Esophagus muscularis mucosa (tissue), 4 donors: ENCODE results near the gene ADAMTS3. TPM values are rescaled to one million over a fixed set of nuclear protein-coding genes. Genes with fewer than 3 reads are reported as not detected.

Experiments used
- DNase-seq: peaks from one replicate; pipeline ENCODE4 v3.0.0-alpha.2; 2017; ENCODE audit errors: extremely low spot score
- H3K27ac ChIP-seq, 4 donors: fragments of 200-600 bp; sonication (generic); replicated peaks in 1 of 4; 1 replicate in 3 of 4; 2 replicates in 1 of 4; pipeline ENCODE4 v1.5.1; 2016 to 2019; ENCODE audit warnings: mild to moderate bottlenecking in 1 of 4
- H3K27me3 ChIP-seq, 4 donors: fragments of 200-600 bp; sonication (generic); one replicate each; pipeline versions ENCODE4 v1.5.1 to v1.6.0; 2016 to 2019
- H3K36me3 ChIP-seq, 4 donors: fragments of 200-600 bp; sonication (generic); one replicate each; pipeline ENCODE4 v1.5.1; 2016 to 2019
- H3K4me1 ChIP-seq, 4 donors: fragments of 200-600 bp; sonication (generic); one replicate each; pipeline ENCODE4 v1.5.1; 2016 to 2019
- H3K4me3 ChIP-seq, 4 donors: fragments of 200-600 bp; sonication (generic); 1 replicate in 2 of 4; 2 replicates in 2 of 4; pipeline ENCODE4 v1.5.1; 2016 to 2019; ENCODE audit warnings: mild to moderate bottlenecking in 4 of 4, moderate library complexity in 1 of 4
- H3K9me3 ChIP-seq, 4 donors: fragments of 200-600 bp; sonication (generic); 1 replicate in 3 of 4; 2 replicates in 1 of 4; pipeline ENCODE4 v1.5.1; 2016 to 2019
- EP300 ChIP-seq: sonication (generic); formaldehyde crosslinking; IDR thresholded peaks from one replicate; pipeline ENCODE4 v1.6.1; 2017; ENCODE audit warnings: antibody characterized with exemption
- POLR2A ChIP-seq: fragments of 450-650 bp; IDR thresholded peaks from one replicate; pipeline ENCODE4 v1.6.1; 2017; ENCODE audit warnings: antibody characterized with exemption, moderate library complexity, mild to moderate bottlenecking, low read depth
- POLR2AphosphoS5 ChIP-seq, 2 donors: sonication (generic); formaldehyde crosslinking; IDR thresholded peaks; one replicate each; pipeline ENCODE4 v1.6.1; 2017; ENCODE audit warnings: antibody characterized with exemption in 2 of 2
- WGBS: methylation state at CpG from one replicate; pipeline ENCODE4 v1.1.5; 2018; 5-methylcytosine and 5-hydroxymethylcytosine counted together
- intact Hi-C: fragments of 100-400 bp; cut with DNase I; formaldehyde crosslinking; loops from one replicate; pipeline ENCODE4 v1.15.1; 2023
- total RNA-seq, 4 donors: library from RNA; depleted of rRNA; stranded (reverse); fragments of >200 nt; gene quantifications; one replicate each; pipeline versions ENCODE4 v1.1.0 to v1.2.1, GENCODE V29; 2016
- TF ChIP-seq, protein P1 (sequence below), 3 experiments: fragments of 200-600 bp in 2 of 3; fragments of 450-650 bp in 1 of 3; sonication (generic) in 2 of 3; IDR thresholded peaks; one replicate each; pipeline ENCODE4 v1.5.1; 2017 to 2019; ENCODE audit warnings: antibody characterized with exemption in 3 of 3, mild to moderate bottlenecking in 2 of 3, moderate library complexity in 1 of 3

The ADAMTS3 gene
- total RNA-seq, 4 donors from 2014 or later: 1.1 to 2.5 (median 1.3) TPM

DNA sequence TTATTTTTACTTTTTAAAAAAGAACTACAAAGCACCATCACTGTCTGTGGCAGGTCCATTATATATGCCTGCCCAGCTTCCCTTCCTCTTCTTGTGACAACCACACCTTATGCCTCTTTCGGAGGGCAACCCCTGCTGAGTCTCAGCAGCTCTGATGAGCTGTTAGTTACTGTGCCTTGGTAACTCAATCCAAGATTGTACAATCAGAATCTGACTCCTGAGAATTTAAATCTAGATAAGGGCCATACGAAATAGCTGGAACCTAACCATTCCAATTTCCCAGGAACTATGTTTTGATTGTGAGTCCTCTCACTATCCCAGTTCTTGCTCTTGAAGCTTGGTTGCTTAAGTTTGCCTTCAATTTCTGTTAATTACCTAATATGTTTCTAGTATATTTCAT lies 61.9 kb downstream of the ADAMTS3 start:
- intact Hi-C loops: loop anchor here (2.0 to 5.0 kb wide), 2 partner anchors 402 to 515 kb away; no protein-coding TSS in a partner anchor
- DNase-seq: no peak

DNA sequence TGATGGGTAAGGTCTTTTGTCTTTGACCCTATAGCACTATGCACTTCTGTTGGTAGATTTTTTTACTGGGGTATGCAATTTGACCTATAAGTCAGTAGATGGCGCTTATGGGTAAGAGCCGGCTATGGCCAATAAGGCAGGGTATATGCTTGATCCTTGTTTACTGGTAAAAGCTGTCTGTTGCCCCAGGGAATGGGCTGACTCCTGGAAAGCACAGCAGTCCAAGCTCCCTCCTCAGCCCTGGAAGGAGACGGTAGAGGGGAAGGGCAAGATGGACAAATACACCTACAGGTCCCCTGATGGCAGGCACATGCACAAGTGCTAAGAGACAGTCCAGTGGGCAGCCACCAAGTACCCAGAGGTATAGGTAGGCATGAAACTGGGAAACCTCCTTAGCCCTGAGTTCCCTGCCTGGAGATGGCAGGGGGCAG lies 63.7 kb downstream of the ADAMTS3 start:
- no peak for DNase-seq
- WGBS: 15% methylated on average over 3 of the region's 3 CpGs
- Histone ChIP-seq H3K4me3 (no peak overlapping the region), H3K27me3 (no peaks in the 10 kb centered on the region), H3K36me3 (no peaks in the 10 kb centered on the region), H3K9me3 (peaks cover 0 to 2% (median 0%) of the 10 kb centered on the region in 4 donors), H3K4me1 (no peaks in the 10 kb centered on the region), H3K27ac (no peak overlapping the region)
- TF ChIP-seq, protein P1, sequence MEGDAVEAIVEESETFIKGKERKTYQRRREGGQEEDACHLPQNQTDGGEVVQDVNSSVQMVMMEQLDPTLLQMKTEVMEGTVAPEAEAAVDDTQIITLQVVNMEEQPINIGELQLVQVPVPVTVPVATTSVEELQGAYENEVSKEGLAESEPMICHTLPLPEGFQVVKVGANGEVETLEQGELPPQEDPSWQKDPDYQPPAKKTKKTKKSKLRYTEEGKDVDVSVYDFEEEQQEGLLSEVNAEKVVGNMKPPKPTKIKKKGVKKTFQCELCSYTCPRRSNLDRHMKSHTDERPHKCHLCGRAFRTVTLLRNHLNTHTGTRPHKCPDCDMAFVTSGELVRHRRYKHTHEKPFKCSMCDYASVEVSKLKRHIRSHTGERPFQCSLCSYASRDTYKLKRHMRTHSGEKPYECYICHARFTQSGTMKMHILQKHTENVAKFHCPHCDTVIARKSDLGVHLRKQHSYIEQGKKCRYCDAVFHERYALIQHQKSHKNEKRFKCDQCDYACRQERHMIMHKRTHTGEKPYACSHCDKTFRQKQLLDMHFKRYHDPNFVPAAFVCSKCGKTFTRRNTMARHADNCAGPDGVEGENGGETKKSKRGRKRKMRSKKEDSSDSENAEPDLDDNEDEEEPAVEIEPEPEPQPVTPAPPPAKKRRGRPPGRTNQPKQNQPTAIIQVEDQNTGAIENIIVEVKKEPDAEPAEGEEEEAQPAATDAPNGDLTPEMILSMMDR (IDR thresholded peaks at IDR 0.05): peak; percentile 55 to 73 (median 59)
- no peak for TF ChIP-seq POLR2A
- intact Hi-C loops: loop anchor here (5.0 kb wide), 1 partner anchor 517 kb away; no protein-coding TSS in a partner anchor

More for the DNA sequence above, 61.9 kb downstream of the ADAMTS3 start:
- Histone ChIP-seq H3K36me3 (no peaks in the 10 kb centered on the region), H3K27me3 (no peaks in the 10 kb centered on the region), H3K4me1 (no peaks in the 10 kb centered on the region), H3K4me3 (no peak overlapping the region), H3K27ac (no peak overlapping the region), H3K9me3 (no peaks in the 10 kb centered on the region)
- TF ChIP-seq POLR2AphosphoS5 (IDR thresholded peaks at IDR 0.05): no peak
- no peak for TF ChIP-seq EP300
- no peak for TF ChIP-seq POLR2A
- TF ChIP-seq, protein P1 (IDR thresholded peaks at IDR 0.05): no peak
- whole genome bisulfite sequencing: 92% methylated on average over 2 of the region's 2 CpGs

DNA sequence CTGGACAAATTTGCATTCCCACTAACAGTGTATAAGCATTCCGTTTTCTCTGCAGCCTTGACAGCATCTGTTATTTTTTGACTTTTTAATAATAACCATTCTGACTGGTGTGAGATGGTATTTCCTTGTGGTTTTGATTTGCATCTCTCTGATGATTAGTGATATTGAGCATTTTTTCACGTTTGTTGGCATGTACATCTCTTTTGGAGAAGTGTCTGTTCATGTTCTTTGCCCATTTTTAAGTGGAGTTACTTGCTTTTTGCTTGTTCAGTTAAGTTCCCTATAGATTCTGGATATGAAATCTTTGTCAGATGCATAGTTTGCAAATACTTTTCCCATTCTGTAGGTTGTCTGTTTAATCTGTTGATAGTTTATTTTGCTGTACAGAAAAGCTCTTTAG lies 68.8 kb downstream of the ADAMTS3 start:
- Histone ChIP-seq H3K36me3 (no peaks in the 10 kb centered on the region), H3K27me3 (no peaks in the 10 kb centered on the region), H3K4me1 (no peaks in the 10 kb centered on the region), H3K27ac (no peak overlapping the region), H3K9me3 (peaks cover 0 to 5% (median 0%) of the 10 kb centered on the region in 4 donors), H3K4me3 (no peak overlapping the region)
- 90% methylated on average over 2 of the region's 2 CpGs for WGBS
- TF ChIP-seq, protein P1 (IDR thresholded peaks at IDR 0.05): no peak
- TF ChIP-seq POLR2A (no peak), EP300 (no peak), POLR2AphosphoS5 (IDR thresholded peaks at IDR 0.05) (no peak)
- DNase-seq: no peak
- intact Hi-C loops: no loop called here

DNA sequence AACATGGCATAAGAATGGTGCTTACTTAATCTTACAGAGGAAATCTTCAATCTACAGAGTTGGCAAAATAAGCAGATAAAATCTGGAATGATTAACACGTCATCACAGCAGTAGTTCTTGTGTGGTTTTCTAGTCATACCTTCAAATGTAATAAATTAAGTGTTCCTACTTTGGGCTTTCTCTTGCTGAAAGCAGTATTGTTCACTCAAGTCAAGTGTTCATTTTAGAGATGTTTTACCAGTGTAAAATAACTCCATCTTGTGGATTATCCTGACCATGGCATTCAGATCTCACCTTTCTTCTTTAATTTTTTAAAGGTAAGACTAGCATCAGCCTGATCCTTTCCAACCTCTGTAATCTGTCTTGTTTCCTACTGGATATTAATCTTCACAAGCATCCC lies 72.9 kb downstream of the ADAMTS3 start:
- DNase-seq: no peak
- intact Hi-C loops: no loop called here
- Histone ChIP-seq H3K4me1 (no peaks in the 10 kb centered on the region), H3K27me3 (no peaks in the 10 kb centered on the region), H3K4me3 (no peak overlapping the region), H3K9me3 (peaks cover 0 to 19% (median 0%) of the 10 kb centered on the region in 4 donors), H3K36me3 (no peaks in the 10 kb centered on the region), H3K27ac (no peak overlapping the region)
- WGBS: 58% methylated on average over 1 of the region's 1 CpG
- TF ChIP-seq POLR2A: no peak
- TF ChIP-seq, protein P1 (IDR thresholded peaks at IDR 0.05): peak in 1 of 3 experiments; percentile 8

DNA sequence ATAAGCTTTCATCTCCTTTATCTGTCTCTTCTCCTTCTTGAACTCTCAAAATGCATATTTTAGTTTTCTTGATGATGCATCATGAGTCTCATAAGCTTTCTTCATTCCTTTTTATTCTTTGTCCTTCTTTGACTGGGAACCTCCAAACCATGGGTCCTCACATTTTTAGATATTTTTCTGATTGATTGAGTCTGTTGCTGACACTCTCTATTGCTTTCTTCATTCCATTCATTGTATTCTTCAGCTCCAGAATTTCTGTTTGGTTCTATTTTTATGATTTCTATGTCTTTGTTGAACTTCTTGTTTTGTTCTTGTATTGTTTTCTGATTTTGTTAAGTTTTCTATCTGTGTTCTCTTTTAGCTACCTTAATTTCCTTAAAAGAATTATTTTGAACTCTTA lies 74.9 kb downstream of the ADAMTS3 start:
- H3K4me3 ChIP-seq: no peak overlapping the region
- no peaks in the 10 kb centered on the region for H3K27me3 ChIP-seq
- intact Hi-C loops: no loop called here
- no peaks in the 10 kb centered on the region for H3K4me1 ChIP-seq
- no peak overlapping the region for H3K27ac ChIP-seq
- DNase-seq: no peak
- H3K36me3 ChIP-seq: no peaks in the 10 kb centered on the region
- TF ChIP-seq EP300: no peak
- TF ChIP-seq, protein P1 (IDR thresholded peaks at IDR 0.05): no peak
- TF ChIP-seq POLR2A: no peak
- no peak for TF ChIP-seq POLR2AphosphoS5 (IDR thresholded peaks at IDR 0.05)
- peaks cover 0 to 14% (median 0%) of the 10 kb centered on the region in 4 donors for H3K9me3 ChIP-seq
